HG02610 (cell line): ENCODE measurements around the gene LECT2.
A peak's percentile ranks its signal among the peaks of the same experiment; 100 is the strongest.

Experiments
- ATAC-seq: cut with Tn5 transposase; IDR thresholded peaks from one replicate; pipeline ENCODE4 v1.9.1; 2021; ENCODE audit warnings: mild to moderate bottlenecking, moderate library complexity; ENCODE audit not compliant: unreplicated experiment

Gene LECT2

GRCh38 chr5:135979510-135979909 is 24.7 kb upstream of the LECT2 start:
- no peak for ATAC-seq

GRCh38 chr5:135978993-135979392 is 24.2 kb upstream of the LECT2 start:
- ATAC-seq: no peak

- ATAC-seq: no peak
Measured at GRCh38 chr5:135978212-135978631, 23.4 kb upstream of the LECT2 start.

- peak; percentile 73 for ATAC-seq
Measured at GRCh38 chr5:135977375-135977928, 22.7 kb upstream of the LECT2 start.

- ATAC-seq: no peak
Measured at GRCh38 chr5:135976216-135976615, 21.4 kb upstream of the LECT2 start.

GRCh38 chr5:135975122-135975521 is 20.3 kb upstream of the LECT2 start:
- ATAC-seq: no peak

- no peak for ATAC-seq
Measured at GRCh38 chr5:135974021-135974600, 19.3 kb upstream of the LECT2 start.

GRCh38 chr5:135973323-135974020 is 18.7 kb upstream of the LECT2 start:
- ATAC-seq: no peak

GRCh38 chr5:135971701-135972100 is 16.9 kb upstream of the LECT2 start:
- ATAC-seq: no peak

GRCh38 chr5:135966790-135967189 is 12.0 kb upstream of the LECT2 start:
- no peak for ATAC-seq

- no peak for ATAC-seq
Measured at GRCh38 chr5:135966165-135966564, 11.4 kb upstream of the LECT2 start.

GRCh38 chr5:135965504-135965903 is 10.7 kb upstream of the LECT2 start:
- ATAC-seq: no peak

- no peak for ATAC-seq
Measured at GRCh38 chr5:135964670-135965320, 10.0 kb upstream of the LECT2 start.

- ATAC-seq: peak; percentile 50
Measured at GRCh38 chr5:135955525-135955924, 742 bp upstream of the LECT2 start.

GRCh38 chr5:135953850-135954249 is 933 bp downstream of the LECT2 start:
- ATAC-seq: no peak

GRCh38 chr5:135952683-135953082 is 2.1 kb downstream of the LECT2 start:
- no peak for ATAC-seq

GRCh38 chr5:135951807-135952206 is 3.0 kb downstream of the LECT2 start:
- ATAC-seq: no peak

GRCh38 chr5:135951257-135951656 is 3.5 kb downstream of the LECT2 start:
- ATAC-seq: no peak

- no peak for ATAC-seq
Measured at GRCh38 chr5:135950611-135951010, 4.2 kb downstream of the LECT2 start.

GRCh38 chr5:135944967-135945560 is 9.7 kb downstream of the LECT2 start:
- ATAC-seq: no peak

- ATAC-seq: no peak
Measured at GRCh38 chr5:135944564-135944963, 10.2 kb downstream of the LECT2 start.
